ACC112 (cell line): ENCODE measurements around the gene ACE.

Source experiments
- H2AFZ ChIP-seq: fragments of 200-600 bp; sonication (generic); one replicate; pipeline ENCODE4 v1.6.0; 2017; ENCODE audit warnings: antibody characterized with exemption, low read length; ENCODE audit not compliant: unreplicated experiment
- H3K27ac ChIP-seq: fragments of 200-600 bp; sonication (generic); 2 replicates; pipeline ENCODE4 v1.5.1; 2014; ENCODE audit warnings: low read depth, mild to moderate bottlenecking, antibody characterized with exemption, low read length, moderate library complexity
- H3K27me3 ChIP-seq: fragments of 200-600 bp; sonication (generic); 2 replicates; pipeline ENCODE4 v1.6.1; 2014; ENCODE audit warnings: mild to moderate bottlenecking, antibody characterized with exemption, low read length, moderate library complexity, mixed read lengths; ENCODE audit not compliant: insufficient read depth
- H3K36me3 ChIP-seq: fragments of 200-600 bp; sonication (generic); 2 replicates; pipeline ENCODE4 v1.6.1; 2016; ENCODE audit warnings: mild to moderate bottlenecking, antibody characterized with exemption, low read length, moderate library complexity, mixed read lengths; ENCODE audit not compliant: insufficient read depth
- H3K4me1 ChIP-seq: fragments of 200-600 bp; sonication (generic); one replicate; pipeline ENCODE4 v1.6.1; 2016; ENCODE audit warnings: low read length, mixed read lengths; ENCODE audit not compliant: insufficient read depth, unreplicated experiment, control insufficient read depth
- H3K4me3 ChIP-seq: fragments of 200-600 bp; sonication (generic); 2 replicates; pipeline ENCODE4 v1.5.1; 2014; ENCODE audit warnings: mild to moderate bottlenecking, low read depth, low read length
- H3K79me2 ChIP-seq: fragments of 200-600 bp; sonication (generic); one replicate; pipeline ENCODE4 v1.6.0; 2016; ENCODE audit warnings: low read length; ENCODE audit not compliant: control insufficient read depth, unreplicated experiment, insufficient read depth

Gene ACE

DNA sequence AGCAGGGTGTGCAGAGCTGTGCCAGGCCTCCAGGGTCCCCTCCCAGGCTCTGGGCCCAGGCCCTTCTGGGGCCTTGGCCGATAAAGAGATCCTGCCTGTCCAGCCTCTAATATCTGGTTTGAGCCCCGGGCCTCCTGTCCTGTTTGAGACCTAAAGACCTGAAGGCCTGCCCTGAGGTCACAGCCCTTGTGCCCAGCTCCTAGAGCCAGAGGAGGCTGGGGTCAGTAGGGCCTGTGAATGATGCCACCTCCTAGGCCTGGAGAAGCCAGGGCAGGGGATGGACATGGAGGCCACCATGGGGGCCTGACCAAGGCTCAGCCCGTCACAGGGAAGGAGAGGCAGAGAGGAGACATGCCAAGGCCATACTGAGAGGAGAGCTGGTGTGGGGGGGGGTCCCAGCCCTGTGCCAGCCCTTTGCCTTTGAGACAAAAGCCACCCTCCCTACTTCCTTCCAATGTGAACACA, 53.7 kb downstream of the ACE start:
- Histone ChIP-seq H3K79me2 (no peaks in the 10 kb centered on the region), H2AFZ (no peak overlapping the region), H3K27me3 (peaks cover 17% of the 10 kb centered on the region), H3K4me1 (peaks cover 7% of the 10 kb centered on the region), H3K27ac (no peak overlapping the region), H3K36me3 (no peaks in the 10 kb centered on the region), H3K4me3 (no peak overlapping the region)

DNA sequence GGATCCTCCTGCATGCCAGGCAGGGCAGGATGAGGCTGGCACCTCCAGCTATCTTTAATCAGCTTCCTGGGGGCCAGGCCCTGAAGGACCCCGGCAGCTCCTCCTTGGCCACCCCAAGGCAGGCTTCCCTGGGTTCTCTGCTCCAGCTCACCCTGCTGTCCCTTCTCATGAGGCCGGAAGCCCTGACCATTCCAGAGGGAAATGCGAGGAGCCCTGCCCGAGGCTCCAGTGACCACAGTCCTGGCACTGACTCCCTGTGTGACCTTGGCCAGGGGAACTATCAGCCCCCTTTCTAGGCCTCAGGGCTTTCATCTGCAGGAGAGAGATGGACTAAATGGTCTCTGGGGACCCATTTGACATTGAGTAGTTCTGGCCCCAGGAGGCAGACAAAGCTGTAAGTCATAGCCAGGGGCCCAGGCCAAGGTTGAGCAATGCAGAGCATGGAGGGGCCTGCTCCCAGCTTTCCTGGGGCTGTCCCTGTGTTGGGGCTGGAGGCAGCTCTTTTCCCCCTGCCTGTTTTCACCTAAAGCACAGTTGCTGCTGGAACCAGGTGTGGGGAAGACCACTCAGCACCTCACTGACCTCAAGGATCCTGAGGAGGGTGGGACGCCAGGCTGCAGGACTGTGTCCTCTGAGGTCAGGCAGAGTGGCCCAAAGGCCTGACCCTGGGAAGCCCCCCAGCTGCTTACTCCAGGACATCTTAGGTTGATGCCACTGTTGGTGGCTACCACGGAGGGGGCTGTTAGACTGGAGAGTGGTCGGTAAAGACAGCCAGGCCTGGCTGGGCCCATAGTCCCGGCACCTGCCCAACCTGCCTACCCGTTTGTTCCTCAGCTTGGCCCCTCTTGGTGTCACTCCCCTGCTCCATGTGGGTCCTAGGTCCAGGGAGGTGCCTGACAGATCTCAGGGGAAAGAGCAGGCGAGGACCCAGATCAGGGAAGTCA, 54.4 kb downstream of the ACE start:
- H3K27ac ChIP-seq = no peak overlapping the region
- H3K4me3 ChIP-seq = no peak overlapping the region
- peaks cover 12% of the 10 kb centered on the region; the same call in 1 of the 2 replicates for H3K27me3 ChIP-seq
- peaks cover 7% of the 10 kb centered on the region for H3K4me1 ChIP-seq
- H2AFZ ChIP-seq = no peak overlapping the region
- no peaks in the 10 kb centered on the region for H3K36me3 ChIP-seq
- no peaks in the 10 kb centered on the region for H3K79me2 ChIP-seq

GRCh38 chr17:63533433-63534077, 56.7 kb downstream of the ACE start:
- peaks cover 15% of the 10 kb centered on the region for H3K27me3 ChIP-seq
- H3K79me2 ChIP-seq = no peaks in the 10 kb centered on the region
- no peaks in the 10 kb centered on the region for H3K36me3 ChIP-seq
- no peak overlapping the region for H3K4me3 ChIP-seq
- H2AFZ ChIP-seq = no peak overlapping the region
- H3K27ac ChIP-seq = no peak overlapping the region
- peaks cover 7% of the 10 kb centered on the region for H3K4me1 ChIP-seq

- Histone ChIP-seq H3K4me1 (peaks cover 7% of the 10 kb centered on the region), H2AFZ (no peak overlapping the region), H3K4me3 (no peak overlapping the region), H3K36me3 (no peaks in the 10 kb centered on the region), H3K79me2 (no peaks in the 10 kb centered on the region), H3K27me3 (peaks cover 21% of the 10 kb centered on the region), H3K27ac (no peak overlapping the region)
These were observed 57.3 kb downstream of the ACE start for GRCh38 chr17:63534078-63534570.

GRCh38 chr17:63534816-63535455, 58.1 kb downstream of the ACE start:
- H3K27me3 ChIP-seq = peaks cover 29% of the 10 kb centered on the region
- peaks cover 7% of the 10 kb centered on the region for H3K4me1 ChIP-seq
- H3K4me3 ChIP-seq = no peak overlapping the region
- no peaks in the 10 kb centered on the region for H3K36me3 ChIP-seq
- no peaks in the 10 kb centered on the region for H3K79me2 ChIP-seq
- no peak overlapping the region for H3K27ac ChIP-seq
- H2AFZ ChIP-seq = no peak overlapping the region

DNA sequence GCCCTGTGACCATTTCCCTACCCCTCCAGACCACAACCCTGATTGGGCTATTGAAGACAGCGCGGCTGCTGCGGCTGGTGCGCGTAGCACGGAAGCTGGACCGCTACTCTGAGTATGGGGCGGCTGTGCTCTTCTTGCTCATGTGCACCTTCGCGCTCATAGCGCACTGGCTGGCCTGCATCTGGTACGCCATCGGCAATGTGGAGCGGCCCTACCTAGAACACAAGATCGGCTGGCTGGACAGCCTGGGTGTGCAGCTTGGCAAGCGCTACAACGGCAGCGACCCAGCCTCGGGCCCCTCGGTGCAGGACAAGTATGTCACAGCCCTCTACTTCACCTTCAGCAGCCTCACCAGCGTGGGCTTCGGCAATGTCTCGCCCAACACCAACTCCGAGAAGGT, 58.8 kb downstream of the ACE start:
- Histone ChIP-seq H3K27ac (no peak overlapping the region), H3K27me3 (peaks cover 33% of the 10 kb centered on the region), H3K79me2 (no peaks in the 10 kb centered on the region), H3K4me1 (peaks cover 6% of the 10 kb centered on the region), H3K4me3 (no peak overlapping the region), H2AFZ (no peak overlapping the region), H3K36me3 (no peaks in the 10 kb centered on the region)

- no peaks in the 10 kb centered on the region for H3K79me2 ChIP-seq
- H3K27me3 ChIP-seq = peaks cover 33% of the 10 kb centered on the region
- H3K27ac ChIP-seq = no peak overlapping the region
- H2AFZ ChIP-seq = no peak overlapping the region
- H3K4me3 ChIP-seq = no peak overlapping the region
- no peaks in the 10 kb centered on the region for H3K36me3 ChIP-seq
- no peaks in the 10 kb centered on the region for H3K4me1 ChIP-seq
These were observed 60.1 kb downstream of the ACE start for GRCh38 chr17:63537001-63537400.

DNA sequence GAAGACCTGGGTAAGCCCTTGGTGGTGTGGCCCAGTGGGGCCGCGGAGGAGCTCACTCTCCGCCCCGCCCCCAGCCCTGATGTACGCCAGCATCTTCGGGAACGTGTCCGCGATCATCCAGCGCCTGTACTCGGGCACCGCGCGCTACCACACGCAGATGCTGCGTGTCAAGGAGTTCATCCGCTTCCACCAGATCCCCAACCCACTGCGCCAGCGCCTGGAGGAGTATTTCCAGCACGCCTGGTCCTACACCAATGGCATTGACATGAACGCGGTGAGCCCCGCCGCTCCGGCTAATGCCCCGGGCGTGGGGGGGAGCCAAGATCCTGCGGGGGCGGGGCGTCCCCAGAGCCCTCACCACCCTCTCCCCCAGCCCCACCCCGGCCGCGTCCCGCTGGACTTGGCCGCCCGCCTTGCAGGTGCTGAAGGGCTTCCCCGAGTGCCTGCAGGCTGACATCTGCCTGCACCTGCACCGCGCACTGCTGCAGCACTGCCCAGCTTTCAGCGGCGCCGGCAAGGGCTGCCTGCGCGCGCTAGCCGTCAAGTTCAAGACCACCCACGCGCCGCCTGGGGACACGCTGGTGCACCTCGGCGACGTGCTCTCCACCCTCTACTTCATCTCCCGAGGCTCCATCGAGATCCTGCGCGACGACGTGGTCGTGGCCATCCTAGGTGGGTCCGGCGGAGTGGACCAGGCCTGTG, 61.3 kb downstream of the ACE start:
- H3K36me3 ChIP-seq = no peaks in the 10 kb centered on the region
- no peak overlapping the region for H2AFZ ChIP-seq
- H3K4me1 ChIP-seq = no peaks in the 10 kb centered on the region
- H3K79me2 ChIP-seq = no peaks in the 10 kb centered on the region
- peaks cover 33% of the 10 kb centered on the region for H3K27me3 ChIP-seq
- no peak overlapping the region for H3K27ac ChIP-seq
- no peak overlapping the region for H3K4me3 ChIP-seq

DNA sequence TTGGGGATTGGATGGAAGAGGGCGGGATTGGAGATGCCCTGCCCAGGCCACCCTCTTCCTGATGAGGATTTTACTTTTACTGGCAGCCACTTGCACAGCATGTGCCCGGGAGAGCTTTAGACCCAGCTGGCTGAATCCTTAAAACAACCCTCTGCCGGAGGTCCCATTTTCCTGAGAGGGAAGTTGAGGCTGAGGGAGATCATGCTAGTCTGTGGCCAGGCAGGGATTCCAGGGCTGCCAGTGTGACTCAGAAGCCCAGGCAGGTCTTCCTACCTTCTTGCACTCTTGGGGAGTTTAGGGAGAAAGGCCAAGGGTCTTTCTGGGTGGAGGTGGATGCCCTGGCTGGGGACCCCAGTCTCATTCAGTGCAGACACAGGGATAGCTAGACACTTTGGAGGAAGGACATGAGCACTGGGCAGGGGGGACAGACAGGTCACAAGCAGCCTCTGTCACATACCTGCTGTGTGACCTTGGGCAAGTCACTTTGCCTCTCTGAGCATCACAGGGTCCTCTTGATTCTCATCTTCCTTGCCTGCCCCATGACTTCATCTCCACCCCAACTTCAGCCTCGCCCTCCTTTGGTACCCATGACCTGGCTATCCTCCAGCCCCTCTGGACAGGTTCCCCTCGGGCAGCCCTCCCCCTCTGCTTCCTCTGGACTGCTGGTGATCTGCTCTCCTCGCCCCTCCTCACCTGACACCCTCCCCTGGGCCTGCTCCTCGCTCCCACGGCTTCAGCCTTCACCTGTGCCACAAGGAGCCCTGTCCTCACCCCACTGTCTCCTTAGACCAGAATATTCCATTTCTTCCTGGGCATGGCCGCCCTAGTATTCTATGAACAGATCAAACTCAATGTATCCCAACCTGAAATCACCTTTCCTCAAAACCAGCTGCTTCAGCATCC, 62.1 kb downstream of the ACE start:
- H3K4me3 ChIP-seq = no peak overlapping the region

More for the DNA sequence above, 62.1 kb downstream of the ACE start:
- H3K79me2 ChIP-seq = no peaks in the 10 kb centered on the region
- H3K4me1 ChIP-seq = no peaks in the 10 kb centered on the region
- no peak overlapping the region for H3K27ac ChIP-seq
- no peak overlapping the region for H2AFZ ChIP-seq
- no peaks in the 10 kb centered on the region for H3K36me3 ChIP-seq
- H3K27me3 ChIP-seq = peaks cover 33% of the 10 kb centered on the region
